HepG2 (cell line): ENCODE data around the gene NSD1. TPM values are rescaled to one million over a fixed set of nuclear protein-coding genes. Genes with fewer than 3 reads are reported as not detected.

Source experiments
- BCL6 ChIP-seq: IDR thresholded peaks from 2 replicates; pipeline ENCODE4 v1.6.1; 2016; ENCODE audit warnings: missing genetic modification reagents, missing compliant biosample characterization
- ZNF34 ChIP-seq: sonication (generic); formaldehyde crosslinking; IDR thresholded peaks from 2 replicates; pipeline ENCODE4 v1.4.0; 2020; ENCODE audit warnings: mild to moderate bottlenecking, missing genetic modification reagents, borderline replicate concordance
- ZNF776 ChIP-seq: sonication (generic); formaldehyde crosslinking; IDR thresholded peaks from 2 replicates; pipeline ENCODE4 v1.4.0; 2020; ENCODE audit warnings: mild to moderate bottlenecking, missing genetic modification reagents
- polyA plus RNA-seq, 8 experiments: library from polyadenylated mRNA; depleted of rRNA in 3 of 8; stranded (reverse) in 7 of 8; unstranded in 1 of 8; fragments of >200 nt; fragmentation: Illumina TruSeq in 4 of 8; extraction: Trizol in 4 of 8; gene quantifications; 2 replicates each; pipeline versions ENCODE4 v1.2.1 to v1.2.3, GENCODE V29; 2011 to 2016; ENCODE audit warnings: low read depth in 4 of 8, missing spikeins in 1 of 8, mixed read lengths in 1 of 8; ENCODE audit not compliant: insufficient read depth in 1 of 8
- total RNA-seq, 5 experiments: library from RNA; depleted of rRNA; stranded (reverse); fragments of >200 nt; fragmentation: Illumina TruSeq; extraction: Trizol; gene quantifications; 2 replicates each; pipeline ENCODE4 v1.2.3, GENCODE V29; 2016; ENCODE audit warnings: low read depth in 1 of 5
- TF ChIP-seq, protein P1 (sequence below): sonication (generic); formaldehyde crosslinking; conservative IDR thresholded peaks from 2 replicates; pipeline ENCODE4 v1.5.0; 2020; ENCODE audit warnings: missing genetic modification reagents
- TF ChIP-seq, protein P2 (sequence below), 2 experiments: fragments of 450-650 bp in 1 of 2; sonication (generic) in 1 of 2; formaldehyde crosslinking in 1 of 2; IDR thresholded peaks; 2 replicates each; pipeline versions ENCODE4 v1.6.1 to v1.8.0; 2016 to 2022; ENCODE audit warnings: antibody characterized with exemption in 1 of 2, mild to moderate bottlenecking in 1 of 2, missing genetic modification reagents in 1 of 2
- TF ChIP-seq, protein P3 (sequence below): IDR thresholded peaks from 2 replicates; pipeline ENCODE4 v1.6.1; 2018; ENCODE audit warnings: missing genetic modification reagents, mild to moderate bottlenecking, missing compliant biosample characterization
- TF ChIP-seq, protein P4 (sequence below): sonication (generic); formaldehyde crosslinking; IDR thresholded peaks from 2 replicates; pipeline ENCODE4 v1.4.0; 2020; ENCODE audit warnings: missing genetic modification reagents
- TF ChIP-seq, protein P5 (sequence below): sonication (generic); formaldehyde crosslinking; IDR thresholded peaks from 2 replicates; pipeline ENCODE4 v1.8.1; 2023; ENCODE audit warnings: mild to moderate bottlenecking, missing genetic modification reagents
- TF ChIP-seq, protein P6 (sequence below): sonication (generic); formaldehyde crosslinking; IDR thresholded peaks from 2 replicates; pipeline ENCODE4 v1.9.0; 2021; ENCODE audit warnings: missing genetic modification reagents, mild to moderate bottlenecking, borderline replicate concordance

NSD1 gene
- total and polyA plus RNA-seq, 2 of the 13 experiments (the other 11 are each of a cell fraction or from before 2014, with no cell fraction given), result 0.01 to 0.09 TPM

DNA sequence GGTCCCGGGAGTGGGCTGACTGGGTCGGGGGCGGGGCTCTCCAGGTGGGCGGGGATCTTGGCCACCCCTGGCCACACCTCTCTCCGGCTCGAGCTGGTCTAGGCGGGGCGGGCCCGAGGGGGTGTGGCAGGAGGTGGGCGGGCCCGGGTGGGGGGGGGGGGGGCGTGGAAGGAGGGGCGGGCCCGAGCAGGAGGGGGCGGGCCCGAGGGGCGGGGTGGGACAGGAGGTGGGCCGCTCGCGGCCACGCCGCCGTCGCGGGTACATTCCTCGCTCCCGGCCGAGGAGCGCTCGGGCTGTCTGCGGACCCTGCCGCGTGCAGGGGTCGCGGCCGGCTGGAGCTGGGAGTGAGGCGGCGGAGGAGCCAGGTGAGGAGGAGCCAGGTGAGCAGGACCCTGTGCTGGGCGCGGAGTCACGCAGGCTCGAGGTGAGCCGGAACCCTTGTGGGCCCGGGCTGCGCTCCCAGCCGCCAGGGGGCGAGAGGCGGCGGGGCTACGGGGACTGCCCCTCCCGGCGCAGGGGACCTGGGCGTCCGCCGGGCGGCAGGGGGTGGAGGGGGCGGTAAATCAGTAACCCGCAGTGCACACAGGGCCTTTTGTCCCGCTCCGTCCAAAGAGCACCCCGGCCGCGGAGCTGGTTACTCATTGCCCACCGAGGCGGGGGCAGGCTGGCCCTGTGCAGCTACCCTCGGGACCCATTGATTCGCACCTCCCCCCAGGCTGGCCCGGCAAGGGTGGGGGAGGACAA lies 46.7 kb upstream of the NSD1 start, which contains the start of gene FGFR4 (continued):
- TF ChIP-seq, protein P1, sequence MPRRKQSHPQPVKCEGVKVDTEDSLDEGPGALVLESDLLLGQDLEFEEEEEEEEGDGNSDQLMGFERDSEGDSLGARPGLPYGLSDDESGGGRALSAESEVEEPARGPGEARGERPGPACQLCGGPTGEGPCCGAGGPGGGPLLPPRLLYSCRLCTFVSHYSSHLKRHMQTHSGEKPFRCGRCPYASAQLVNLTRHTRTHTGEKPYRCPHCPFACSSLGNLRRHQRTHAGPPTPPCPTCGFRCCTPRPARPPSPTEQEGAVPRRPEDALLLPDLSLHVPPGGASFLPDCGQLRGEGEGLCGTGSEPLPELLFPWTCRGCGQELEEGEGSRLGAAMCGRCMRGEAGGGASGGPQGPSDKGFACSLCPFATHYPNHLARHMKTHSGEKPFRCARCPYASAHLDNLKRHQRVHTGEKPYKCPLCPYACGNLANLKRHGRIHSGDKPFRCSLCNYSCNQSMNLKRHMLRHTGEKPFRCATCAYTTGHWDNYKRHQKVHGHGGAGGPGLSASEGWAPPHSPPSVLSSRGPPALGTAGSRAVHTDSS (CRISPR knock-in tag), result 0 out of 2 replicates have a peak, but pooled peaks have one; percentile 25
- TF ChIP-seq ZNF34 (CRISPR knock-in tag), result peak; percentile 40; the same call in 1 of the 2 replicates
- TF ChIP-seq, protein P2, sequence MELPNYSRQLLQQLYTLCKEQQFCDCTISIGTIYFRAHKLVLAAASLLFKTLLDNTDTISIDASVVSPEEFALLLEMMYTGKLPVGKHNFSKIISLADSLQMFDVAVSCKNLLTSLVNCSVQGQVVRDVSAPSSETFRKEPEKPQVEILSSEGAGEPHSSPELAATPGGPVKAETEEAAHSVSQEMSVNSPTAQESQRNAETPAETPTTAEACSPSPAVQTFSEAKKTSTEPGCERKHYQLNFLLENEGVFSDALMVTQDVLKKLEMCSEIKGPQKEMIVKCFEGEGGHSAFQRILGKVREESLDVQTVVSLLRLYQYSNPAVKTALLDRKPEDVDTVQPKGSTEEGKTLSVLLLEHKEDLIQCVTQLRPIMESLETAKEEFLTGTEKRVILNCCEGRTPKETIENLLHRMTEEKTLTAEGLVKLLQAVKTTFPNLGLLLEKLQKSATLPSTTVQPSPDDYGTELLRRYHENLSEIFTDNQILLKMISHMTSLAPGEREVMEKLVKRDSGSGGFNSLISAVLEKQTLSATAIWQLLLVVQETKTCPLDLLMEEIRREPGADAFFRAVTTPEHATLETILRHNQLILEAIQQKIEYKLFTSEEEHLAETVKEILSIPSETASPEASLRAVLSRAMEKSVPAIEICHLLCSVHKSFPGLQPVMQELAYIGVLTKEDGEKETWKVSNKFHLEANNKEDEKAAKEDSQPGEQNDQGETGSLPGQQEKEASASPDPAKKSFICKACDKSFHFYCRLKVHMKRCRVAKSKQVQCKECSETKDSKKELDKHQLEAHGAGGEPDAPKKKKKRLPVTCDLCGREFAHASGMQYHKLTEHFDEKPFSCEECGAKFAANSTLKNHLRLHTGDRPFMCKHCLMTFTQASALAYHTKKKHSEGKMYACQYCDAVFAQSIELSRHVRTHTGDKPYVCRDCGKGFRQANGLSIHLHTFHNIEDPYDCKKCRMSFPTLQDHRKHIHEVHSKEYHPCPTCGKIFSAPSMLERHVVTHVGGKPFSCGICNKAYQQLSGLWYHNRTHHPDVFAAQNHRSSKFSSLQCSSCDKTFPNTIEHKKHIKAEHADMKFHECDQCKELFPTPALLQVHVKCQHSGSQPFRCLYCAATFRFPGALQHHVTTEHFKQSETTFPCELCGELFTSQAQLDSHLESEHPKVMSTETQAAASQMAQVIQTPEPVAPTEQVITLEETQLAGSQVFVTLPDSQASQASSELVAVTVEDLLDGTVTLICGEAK (IDR thresholded peaks at IDR 0.05), result no peak
- TF ChIP-seq, protein P2 (CRISPR knock-in tag; IDR thresholded peaks at IDR 0.05), result peak; percentile 65; the same call in 1 of the 2 replicates
- TF ChIP-seq, protein P3, sequence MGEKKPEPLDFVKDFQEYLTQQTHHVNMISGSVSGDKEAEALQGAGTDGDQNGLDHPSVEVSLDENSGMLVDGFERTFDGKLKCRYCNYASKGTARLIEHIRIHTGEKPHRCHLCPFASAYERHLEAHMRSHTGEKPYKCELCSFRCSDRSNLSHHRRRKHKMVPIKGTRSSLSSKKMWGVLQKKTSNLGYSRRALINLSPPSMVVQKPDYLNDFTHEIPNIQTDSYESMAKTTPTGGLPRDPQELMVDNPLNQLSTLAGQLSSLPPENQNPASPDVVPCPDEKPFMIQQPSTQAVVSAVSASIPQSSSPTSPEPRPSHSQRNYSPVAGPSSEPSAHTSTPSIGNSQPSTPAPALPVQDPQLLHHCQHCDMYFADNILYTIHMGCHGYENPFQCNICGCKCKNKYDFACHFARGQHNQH (CRISPR knock-in tag), result peak; percentile 91
- TF ChIP-seq, protein P4, sequence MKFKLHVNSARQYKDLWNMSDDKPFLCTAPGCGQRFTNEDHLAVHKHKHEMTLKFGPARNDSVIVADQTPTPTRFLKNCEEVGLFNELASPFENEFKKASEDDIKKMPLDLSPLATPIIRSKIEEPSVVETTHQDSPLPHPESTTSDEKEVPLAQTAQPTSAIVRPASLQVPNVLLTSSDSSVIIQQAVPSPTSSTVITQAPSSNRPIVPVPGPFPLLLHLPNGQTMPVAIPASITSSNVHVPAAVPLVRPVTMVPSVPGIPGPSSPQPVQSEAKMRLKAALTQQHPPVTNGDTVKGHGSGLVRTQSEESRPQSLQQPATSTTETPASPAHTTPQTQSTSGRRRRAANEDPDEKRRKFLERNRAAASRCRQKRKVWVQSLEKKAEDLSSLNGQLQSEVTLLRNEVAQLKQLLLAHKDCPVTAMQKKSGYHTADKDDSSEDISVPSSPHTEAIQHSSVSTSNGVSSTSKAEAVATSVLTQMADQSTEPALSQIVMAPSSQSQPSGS (CRISPR knock-in tag), result peak; percentile 61; the same call in 1 of the 2 replicates
- peak; percentile 24; the same call in 1 of the 2 replicates for TF ChIP-seq BCL6
- TF ChIP-seq, protein P5, sequence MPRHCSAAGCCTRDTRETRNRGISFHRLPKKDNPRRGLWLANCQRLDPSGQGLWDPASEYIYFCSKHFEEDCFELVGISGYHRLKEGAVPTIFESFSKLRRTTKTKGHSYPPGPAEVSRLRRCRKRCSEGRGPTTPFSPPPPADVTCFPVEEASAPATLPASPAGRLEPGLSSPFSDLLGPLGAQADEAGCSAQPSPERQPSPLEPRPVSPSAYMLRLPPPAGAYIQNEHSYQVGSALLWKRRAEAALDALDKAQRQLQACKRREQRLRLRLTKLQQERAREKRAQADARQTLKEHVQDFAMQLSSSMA, result peak; percentile 66; the same call in 1 of the 2 replicates
- TF ChIP-seq, protein P6, sequence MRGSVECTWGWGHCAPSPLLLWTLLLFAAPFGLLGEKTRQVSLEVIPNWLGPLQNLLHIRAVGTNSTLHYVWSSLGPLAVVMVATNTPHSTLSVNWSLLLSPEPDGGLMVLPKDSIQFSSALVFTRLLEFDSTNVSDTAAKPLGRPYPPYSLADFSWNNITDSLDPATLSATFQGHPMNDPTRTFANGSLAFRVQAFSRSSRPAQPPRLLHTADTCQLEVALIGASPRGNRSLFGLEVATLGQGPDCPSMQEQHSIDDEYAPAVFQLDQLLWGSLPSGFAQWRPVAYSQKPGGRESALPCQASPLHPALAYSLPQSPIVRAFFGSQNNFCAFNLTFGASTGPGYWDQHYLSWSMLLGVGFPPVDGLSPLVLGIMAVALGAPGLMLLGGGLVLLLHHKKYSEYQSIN (CRISPR knock-in tag), result no peak
- TF ChIP-seq ZNF776 (CRISPR knock-in tag), result peak; percentile 66
